ENCODE results near the gene TMEM119.

GRCh38 chr12:108642269-108642870 lies 44.5 kb upstream of the TMEM119 start:
- TF ChIP-seq JUND (IDR thresholded peaks at IDR 0.05; ENCODE audit: low read length) = no peak
- TF ChIP-seq SIN3A (conservative IDR thresholded peaks at IDR 0.05 in 1 of 2, IDR thresholded peaks at IDR 0.05 in 1 of 2; ENCODE audit: low read depth in 1 of 2, low read length in 2 of 2) = no peak
- TF ChIP-seq SAP30 (IDR thresholded peaks at IDR 0.05; ENCODE audit: insufficient read depth, insufficient replicate concordance, low read length) = no peak
- TF ChIP-seq CTCF (IDR thresholded peaks at IDR 0.05; ENCODE audit: control extremely low read depth in 1 of 3, insufficient read depth in 1 of 3, low read depth in 1 of 3, low read length in 3 of 3) = no peak
- TF ChIP-seq EGR1 (IDR thresholded peaks at IDR 0.05; ENCODE audit: borderline replicate concordance, low read depth, low read length) = no peak
- TF ChIP-seq SUZ12 (IDR thresholded peaks at IDR 0.05; ENCODE audit: low read length) = no peak
- TF ChIP-seq SIX5 (IDR thresholded peaks at IDR 0.05; ENCODE audit: low read depth, low read length) = no peak
- no peak for TF ChIP-seq MAX (IDR thresholded peaks at IDR 0.05)
- TF ChIP-seq TBP (IDR thresholded peaks at IDR 0.05; ENCODE audit: low read depth, low read length) = no peak
- no peak for TF ChIP-seq CHD1 (IDR thresholded peaks at IDR 0.05; ENCODE audit: low read depth, low read length)
- TF ChIP-seq TAF1 (IDR thresholded peaks at IDR 0.05; ENCODE audit: low read depth, low read length) = no peak
- no peak for TF ChIP-seq NANOG (IDR thresholded peaks at IDR 0.05; ENCODE audit: insufficient read depth, low read depth, low read length, poor library complexity, severe bottlenecking)
- TF ChIP-seq POLR2A (IDR thresholded peaks at IDR 0.05; ENCODE audit: control extremely low read depth in 1 of 2, low read depth in 2 of 2, low read length in 2 of 2) = no peak
- TF ChIP-seq USF2 (IDR thresholded peaks at IDR 0.05; ENCODE audit: low read length) = no peak
